H1 (cell line): ENCODE results near the gene ARHGAP42. TPM values are rescaled to one million over a fixed set of nuclear protein-coding genes. Genes with fewer than 3 reads are reported as not detected.

Experiments used
- CTCF ChIA-PET: fragments of 300-600 bp; sonication (Branson Sonifier 250); formaldehyde crosslinking; loops from one replicate; lab custom pipeline; 2021; ENCODE audit not compliant: partially characterized antibody; lab: Charles Lee
- POLR2A ChIA-PET: fragments of 300-600 bp; sonication (Branson Sonifier 250); formaldehyde crosslinking; loops from one replicate; lab custom pipeline; 2021; ENCODE audit warnings: inconsistent platforms; ENCODE audit not compliant: partially characterized antibody; lab: Charles Lee
- DNase-seq, 2 experiments: peaks; one replicate each; pipeline versions ENCODE4 v3.0.0 to v3.0.0-alpha.2; 2010 to 2022; ENCODE audit warnings: low spot score in 2 of 2, low read depth in 1 of 2, mixed read lengths in 1 of 2
- FAIRE-seq: peaks from 2 replicates; lab custom pipeline; 2011; peaks lifted over from hg19 to GRCh38; lab: Jason Lieb, UNC
- H2AFZ ChIP-seq: 2 replicates; pipeline ENCODE4 v1.8.1; 2012; ENCODE audit warnings: low read length, inconsistent platforms
- H2AK5ac ChIP-seq: 2 replicates; pipeline ENCODE4 v1.6.1; 2013; ENCODE audit warnings: low read depth, low read length
- H2BK120ac ChIP-seq: replicated peaks from 2 replicates; pipeline ENCODE3; 2013; ENCODE audit warnings: low read depth, low read length, inconsistent platforms
- H2BK12ac ChIP-seq: 2 replicates; pipeline ENCODE4 v1.6.1; 2013; ENCODE audit warnings: low read depth, low read length
- H2BK15ac ChIP-seq: 2 replicates; pipeline ENCODE4 v1.6.1; 2013; ENCODE audit warnings: low read length
- H2BK20ac ChIP-seq: 2 replicates; pipeline ENCODE4 v1.6.1; 2013; ENCODE audit warnings: low read length
- H2BK5ac ChIP-seq: 2 replicates; pipeline ENCODE4 v1.6.1; 2013; ENCODE audit warnings: low read depth, low read length
- H3K14ac ChIP-seq: 2 replicates; pipeline ENCODE4 v1.6.1; 2013; ENCODE audit warnings: inconsistent platforms; ENCODE audit not compliant: insufficient read length
- H3K18ac ChIP-seq: 2 replicates; pipeline ENCODE4 v1.6.1; 2013; ENCODE audit warnings: low read length; ENCODE audit errors: extremely low read depth
- H3K23ac ChIP-seq: 2 replicates; pipeline ENCODE4 v1.6.1; 2013; ENCODE audit warnings: inconsistent platforms; ENCODE audit not compliant: insufficient read length
- H3K23me2 ChIP-seq: 2 replicates; pipeline ENCODE4 v1.6.1; 2013; ENCODE audit warnings: low read depth, low read length
- H3K27ac ChIP-seq: 2 replicates; pipeline ENCODE4 v1.6.1; 2011; ENCODE audit warnings: low read depth, low read length, inconsistent platforms
- H3K27me3 ChIP-seq, 4 experiments: replicated peaks in 1 of 4; 1 replicate in 1 of 4; 2 replicates in 3 of 4; pipeline versions ENCODE4 v1.6.1 to v1.8.1; 2011 to 2013; ENCODE audit warnings: low read length in 3 of 4, mild to moderate bottlenecking in 3 of 4, inconsistent platforms in 2 of 4, mixed read lengths in 2 of 4, moderate library complexity in 1 of 4; ENCODE audit not compliant: control insufficient read depth in 3 of 4, insufficient read depth in 3 of 4; ENCODE audit errors: extremely low read depth in 1 of 4
- H3K36me3 ChIP-seq, 4 experiments: 2 replicates each; pipeline versions ENCODE4 v1.6.1 to v1.8.1; 2011 to 2013; ENCODE audit warnings: mild to moderate bottlenecking in 4 of 4, low read length in 3 of 4, moderate library complexity in 2 of 4, control low read depth in 1 of 4, inconsistent platforms in 1 of 4; ENCODE audit not compliant: insufficient read depth in 4 of 4, control insufficient read depth in 2 of 4
- H3K4ac ChIP-seq: replicated peaks from 2 replicates; pipeline ENCODE3; 2013; ENCODE audit warnings: low read length, low read depth, mixed read lengths, inconsistent platforms; ENCODE audit not compliant: insufficient read length
- H3K4me1 ChIP-seq, 4 experiments: replicated peaks in 1 of 4; 1 replicate in 1 of 4; 2 replicates in 3 of 4; pipeline versions ENCODE4 v1.6.1 to v1.8.1; 2011 to 2013; ENCODE audit warnings: low read length in 3 of 4, inconsistent platforms in 2 of 4, mixed read lengths in 1 of 4; ENCODE audit not compliant: insufficient read depth in 4 of 4, control insufficient read depth in 3 of 4
- H3K4me2 ChIP-seq, 2 experiments: 2 replicates each; pipeline versions ENCODE4 v1.6.1 to v1.8.1; 2011 to 2013; ENCODE audit warnings: low read depth in 2 of 2, low read length in 2 of 2, control low read depth in 1 of 2, inconsistent platforms in 1 of 2, mild to moderate bottlenecking in 1 of 2; ENCODE audit not compliant: insufficient read depth in 1 of 2
- H3K4me3 ChIP-seq, 4 experiments: fragments of 200-600, 300-600 bp in 1 of 4; sonication (generic), shearing (Covaris generic), sonication (Bioruptor Twin) in 1 of 4; 2 replicates each; pipeline versions ENCODE4 v1.5.1 to v1.8.1; 2011 to 2016; ENCODE audit warnings: low read length in 4 of 4, low read depth in 3 of 4, control low read depth in 2 of 4, inconsistent platforms in 2 of 4, mild to moderate bottlenecking in 2 of 4, mixed read lengths in 1 of 4, moderate library complexity in 1 of 4; ENCODE audit not compliant: insufficient read depth in 2 of 4; ENCODE audit errors: extremely low read depth in 1 of 4
- H3K56ac ChIP-seq: replicated peaks from 2 replicates; pipeline ENCODE3; 2013; ENCODE audit warnings: low read depth, mild to moderate bottlenecking, mixed read lengths, low read length, inconsistent platforms; ENCODE audit not compliant: insufficient read length
- H3K79me1 ChIP-seq: 2 replicates; pipeline ENCODE4 v1.6.1; 2013; ENCODE audit warnings: low read depth, low read length, control low read depth
- H3K79me2 ChIP-seq, 2 experiments: 2 replicates each; pipeline versions ENCODE4 v1.6.1 to v1.8.1; 2012 to 2013; ENCODE audit warnings: low read length in 2 of 2, mild to moderate bottlenecking in 2 of 2, inconsistent platforms in 1 of 2; ENCODE audit not compliant: insufficient read depth in 2 of 2, control insufficient read depth in 1 of 2
- H3K9ac ChIP-seq, 4 experiments: replicated peaks in 1 of 4; 1 replicate in 1 of 4; 2 replicates in 3 of 4; pipeline versions ENCODE4 v1.6.1 to v1.8.1; 2011 to 2013; ENCODE audit warnings: low read depth in 3 of 4, low read length in 3 of 4, control low read depth in 2 of 4, mild to moderate bottlenecking in 2 of 4, moderate library complexity in 2 of 4, inconsistent platforms in 1 of 4; ENCODE audit errors: extremely low read depth in 1 of 4
- H3K9me3 ChIP-seq, 2 experiments: 2 replicates each; pipeline versions ENCODE4 v1.6.1 to v1.8.1; 2012 to 2013; ENCODE audit warnings: mild to moderate bottlenecking in 2 of 2, moderate library complexity in 2 of 2, control low read depth in 1 of 2, inconsistent platforms in 1 of 2, low read depth in 1 of 2, low read length in 1 of 2, mixed read lengths in 1 of 2; ENCODE audit not compliant: insufficient read depth in 2 of 2
- H4K20me1 ChIP-seq, 2 experiments: replicated peaks in 1 of 2; 2 replicates each; pipeline versions ENCODE3 to v1.8.1; 2011 to 2013; ENCODE audit warnings: inconsistent platforms in 2 of 2, low read length in 2 of 2, mild to moderate bottlenecking in 1 of 2; ENCODE audit not compliant: insufficient read depth in 2 of 2, control insufficient read depth in 1 of 2
- H4K5ac ChIP-seq: 2 replicates; pipeline ENCODE4 v1.6.1; 2013; ENCODE audit warnings: low read length, low read depth, mixed read lengths, inconsistent platforms; ENCODE audit not compliant: insufficient read length
- H4K8ac ChIP-seq: 2 replicates; pipeline ENCODE4 v1.8.0; 2013; ENCODE audit warnings: mild to moderate bottlenecking, moderate library complexity, low read length, inconsistent platforms; ENCODE audit not compliant: insufficient read depth; ENCODE audit errors: extremely low read depth
- H4K91ac ChIP-seq: replicated peaks from 2 replicates; pipeline ENCODE3; 2013; ENCODE audit warnings: low read length, mixed read lengths, inconsistent platforms; ENCODE audit not compliant: insufficient read length
- CBX8 ChIP-seq: fragments of 300-800, 300-1000 bp; sonication (generic); IDR thresholded peaks from 2 replicates; pipeline ENCODE4 v1.7.1; 2016; ENCODE audit warnings: low read depth, low read length, borderline replicate concordance
- CHD1 ChIP-seq: IDR thresholded peaks from 2 replicates; pipeline ENCODE4 v1.6.1; 2012; ENCODE audit warnings: low read depth, low read length, improper control_type of control experiment
- EGR1 ChIP-seq: IDR thresholded peaks from 2 replicates; pipeline ENCODE4 v1.6.1; 2011; ENCODE audit warnings: low read depth, low read length, borderline replicate concordance
- FOSL1 ChIP-seq: IDR thresholded peaks from 2 replicates; pipeline ENCODE4 v1.6.1; 2011; ENCODE audit warnings: mild to moderate bottlenecking, low read depth, low read length, moderate library complexity; ENCODE audit not compliant: insufficient read depth
- HDAC6 ChIP-seq: IDR thresholded peaks from one replicate; pipeline ENCODE4 v1.7.1; 2012; ENCODE audit warnings: low read depth, mild to moderate bottlenecking, inconsistent platforms, low read length, moderate library complexity
- KDM5A ChIP-seq: fragments of 200-600 bp; IDR thresholded peaks from 2 replicates; pipeline ENCODE4 v1.7.1; 2012; ENCODE audit warnings: mild to moderate bottlenecking, low read length, inconsistent platforms, mixed read lengths
- NANOG ChIP-seq: IDR thresholded peaks from 2 replicates; pipeline ENCODE4 v1.6.1; 2011; ENCODE audit warnings: low read length, low read depth, mild to moderate bottlenecking, inconsistent platforms; ENCODE audit not compliant: insufficient read depth, poor library complexity, severe bottlenecking
- POU5F1 ChIP-seq: IDR thresholded peaks from 2 replicates; pipeline ENCODE4 v1.6.1; 2011; ENCODE audit warnings: low read depth, mild to moderate bottlenecking, low read length, moderate library complexity
- SP1 ChIP-seq: IDR thresholded peaks from 2 replicates; pipeline ENCODE4 v1.6.1; 2011; ENCODE audit warnings: low read depth, low read length
- TAF1 ChIP-seq: IDR thresholded peaks from 2 replicates; pipeline ENCODE4 v1.6.1; 2011; ENCODE audit warnings: mild to moderate bottlenecking, low read depth, low read length
- TBP ChIP-seq: IDR thresholded peaks from 2 replicates; pipeline ENCODE4 v1.6.1; 2011; ENCODE audit warnings: low read depth, low read length, improper control_type of control experiment
- TEAD4 ChIP-seq: IDR thresholded peaks from 2 replicates; pipeline ENCODE4 v1.6.1; 2012; ENCODE audit warnings: low read depth, low read length, inconsistent platforms, mixed read lengths
- ZNF274 ChIP-seq: IDR thresholded peaks from 2 replicates; pipeline ENCODE4 v1.7.0; 2012; ENCODE audit warnings: low read length, borderline replicate concordance; ENCODE audit errors: extremely low read depth
- WGBS, 2 experiments: shearing (Covaris generic) in 1 of 2; methylation state at CpG; one replicate each; pipeline versions ENCODE4 v1.1.6 to v1.1.7; 2013 to 2015; ENCODE audit warnings: low lambda C conversion rate in 2 of 2, mixed read lengths in 2 of 2, inconsistent platforms in 1 of 2, low coverage in 1 of 2, missing lambda C conversion rate in 1 of 2; ENCODE audit not compliant: insufficient replicate concordance in 2 of 2, insufficient coverage in 1 of 2, insufficient read length in 1 of 2; ENCODE audit errors: extremely low coverage in 1 of 2, missing lambda C conversion rate in 1 of 2; 5-methylcytosine and 5-hydroxymethylcytosine counted together
- polyA plus RNA-seq, 7 experiments: library from polyadenylated mRNA; depleted of rRNA in 3 of 7; stranded (reverse) in 5 of 7; unstranded in 2 of 7; fragments of >200 nt in 5 of 7; fragments of 200-250 nt in 2 of 7; gene quantifications; 1 replicate in 5 of 7; 2 replicates in 1 of 7; 4 replicates in 1 of 7; pipeline versions ENCODE4 v1.2.1 to v1.2.3, GENCODE V29; 2011 to 2013; ENCODE audit warnings: missing spikeins in 2 of 7, mixed read lengths in 2 of 7
- total RNA-seq: library from RNA; stranded (reverse); fragmentation: NEBNext Ultra II Directional; extraction: Animal tissue kit (Norgen Biotek cat#: 25700); gene quantifications from 2 replicates; pipeline ENCODE4 v1.2.1, GENCODE V29; 2021

The ARHGAP42 gene
- total and polyA plus RNA-seq, 2 of the 8 experiments (the other 6 are each of a cell fraction or from before 2014, with no cell fraction given) = 22.2 to 33.5 TPM

- H3K14ac ChIP-seq = no peak overlapping the region
- no peak overlapping the region for H2BK120ac ChIP-seq
- no peak overlapping the region for H3K27ac ChIP-seq
- H3K4me2 ChIP-seq = no peak overlapping the region
- POLR2A ChIA-PET = interaction anchor here (0.8 to 1.1 kb wide), 3 partner anchors 14 to 41 kb away, joined by 3 read pairs; no protein-coding TSS in a partner anchor
- no peak for DNase-seq
- H3K36me3 ChIP-seq = peaks cover 0 to 5% (median 0%) of the 10 kb centered on the region in 4 experiments; a peak in 1 of 8 replicates
- H3K27me3 ChIP-seq = no peaks in the 10 kb centered on the region
- 94% methylated on average over 6 of the region's 6 CpGs; no CpG with 5 or more reads in 1 of the 2 experiments for WGBS, 2 experiments
- no peak overlapping the region for H3K56ac ChIP-seq
- H3K23ac ChIP-seq = no peak overlapping the region
- H4K91ac ChIP-seq = no peak overlapping the region
- H4K8ac ChIP-seq = no peak overlapping the region
- H3K9me3 ChIP-seq = no peaks in the 10 kb centered on the region
- H2AFZ ChIP-seq = no peak overlapping the region
- peaks cover 0 to 9% of the 10 kb centered on the region in 2 experiments; a peak in 2 of 4 replicates for H3K79me2 ChIP-seq
- peaks cover 0 to 8% (median 2%) of the 10 kb centered on the region in 4 experiments; a peak in 2 of 7 replicates for H3K4me1 ChIP-seq
- no peak overlapping the region for H2BK12ac ChIP-seq
- H2BK15ac ChIP-seq = no peak overlapping the region
- H4K20me1 ChIP-seq = no peaks in the 10 kb centered on the region
- no peak for FAIRE-seq
- no peak overlapping the region for H3K18ac ChIP-seq
- no peak overlapping the region for H4K5ac ChIP-seq
- no peak overlapping the region for H3K4me3 ChIP-seq
- no peak overlapping the region for H3K9ac ChIP-seq
- H2BK5ac ChIP-seq = no peak overlapping the region
- no peak overlapping the region for H2BK20ac ChIP-seq
- no peaks in the 10 kb centered on the region for H3K79me1 ChIP-seq
- no peak overlapping the region for H3K4ac ChIP-seq
- no peak overlapping the region for H2AK5ac ChIP-seq
- CTCF ChIA-PET = interaction anchor here (0.6 to 1.8 kb wide), 3 partner anchors 43 to 685 kb away, joined by 3 to 6 read pairs (median 5); no protein-coding TSS in a partner anchor
- H3K23me2 ChIP-seq = no peaks in the 10 kb centered on the region; the same call in 1 of the 2 replicates
- TF ChIP-seq EGR1 (no peak), POU5F1 (no peak), SP1 (no peak), TBP (no peak), CBX8 (no peak), HDAC6 (no peak), CHD1 (no peak), NANOG (no peak), KDM5A (no peak), TAF1 (no peak), TEAD4 (no peak), ZNF274 (no peak), FOSL1 (no peak)
Measured at GRCh38 chr11:100776212-100776896, 89.3 kb downstream of the ARHGAP42 start.
